HCT116 (cell line): ENCODE measurements around the gene AKAP11. TPM values are rescaled to one million over a fixed set of nuclear protein-coding genes. Genes with fewer than 3 reads are reported as not detected.

Experiments used
- ATAC-seq: fragments of 200-7000 bp; cut with Tn5 transposase; 2 replicates; pipeline ENCODE4 v1.9.1; 2020; ENCODE audit warnings: mild to moderate bottlenecking, moderate library complexity
- BruUV-seq: library from RNA; stranded (reverse); fragments of 400-500 nt; replicated peaks from 2 replicates; lab custom pipeline; 2021; lab: Mats Ljungman, UMichigan
- CTCF ChIA-PET: fragments of 300-600 bp; sonication (Branson Sonifier 250); formaldehyde crosslinking; loops from one replicate; lab custom pipeline; 2021; ENCODE audit warnings: antibody characterized with exemption; lab: Charles Lee
- POLR2A ChIA-PET: fragments of 300-600, 350-600 bp; sonication (Branson Sonifier 250); formaldehyde crosslinking; loops from one replicate; lab custom pipeline; 2021; ENCODE audit warnings: antibody characterized with exemption; lab: Charles Lee
- RAD21 ChIA-PET, 2 experiments: fragments of 300-600 bp; sonication (Branson Sonifier 250); formaldehyde crosslinking; loops; one replicate each; lab custom pipeline; 2023; ENCODE audit warnings: low total read pairs in 2 of 2; ENCODE audit not compliant: uncharacterized antibody in 2 of 2, unreplicated experiment in 2 of 2, low non-redundant PET in 1 of 2; lab: Charles Lee
- DNase-seq: peaks from one replicate; pipeline ENCODE4 v3.0.0-alpha.2; 2010; ENCODE audit warnings: low read depth, low spot score
- H2AFZ ChIP-seq: fragments of 200-600 bp; shearing (Covaris generic), sonication (generic); 2 replicates; pipeline ENCODE4 v1.6.1; 2017; ENCODE audit warnings: low read depth, mixed run types, mixed read lengths, antibody characterized with exemption, low read length; ENCODE audit not compliant: poor library complexity, severe bottlenecking
- H3K27ac ChIP-seq: 2 replicates; pipeline ENCODE4 v1.5.1; 2012; ENCODE audit warnings: low read depth, low read length
- H3K27me3 ChIP-seq: fragments of 200-600 bp; sonication (generic); 2 replicates; pipeline ENCODE4 v1.6.1; 2016; ENCODE audit warnings: mixed run types, low read length, mixed read lengths; ENCODE audit not compliant: insufficient read depth
- H3K36me3 ChIP-seq, 2 experiments: fragments of 200-500 bp in 1 of 2; fragments of 200-600 bp in 1 of 2; sonication (Bioruptor generic) in 1 of 2; sonication (generic) in 1 of 2; 2 replicates each; pipeline versions ENCODE4 v1.5.1 to v1.6.1; 2014 to 2016; ENCODE audit warnings: low read length in 2 of 2, inconsistent platforms in 1 of 2, mixed read lengths in 1 of 2, mixed run types in 1 of 2; ENCODE audit not compliant: insufficient read depth in 2 of 2, control insufficient read depth in 1 of 2
- H3K4me1 ChIP-seq, 2 experiments: fragments of 200-600 bp in 1 of 2; sonication (generic) in 1 of 2; 2 replicates each; pipeline versions ENCODE4 v1.5.1 to v1.6.1; 2012 to 2017; ENCODE audit warnings: low read length in 2 of 2, inconsistent platforms in 1 of 2, mild to moderate bottlenecking in 1 of 2, mixed read lengths in 1 of 2, mixed run types in 1 of 2, moderate library complexity in 1 of 2; ENCODE audit not compliant: insufficient read depth in 2 of 2, control insufficient read depth in 1 of 2
- H3K4me2 ChIP-seq: fragments of 200-600 bp; sonication (generic); 2 replicates; pipeline ENCODE4 v1.6.1; 2017; ENCODE audit warnings: mixed run types, low read length, mixed read lengths
- H3K4me3 ChIP-seq, 2 experiments: fragments of 200-600 bp in 1 of 2; sonication (generic) in 1 of 2; replicated peaks in 1 of 2; 2 replicates each; pipeline ENCODE4 v1.5.1; 2011 to 2016; ENCODE audit warnings: low read length in 2 of 2, control low read depth in 1 of 2, low read depth in 1 of 2, mild to moderate bottlenecking in 1 of 2, mixed read lengths in 1 of 2, mixed run types in 1 of 2
- H3K79me2 ChIP-seq: fragments of 200-600 bp; sonication (generic); 2 replicates; pipeline ENCODE4 v1.6.1; 2017; ENCODE audit warnings: mild to moderate bottlenecking, mixed run types, low read length, moderate library complexity, mixed read lengths; ENCODE audit not compliant: insufficient read depth
- H3K9ac ChIP-seq: fragments of 200-600 bp; sonication (generic); 2 replicates; pipeline ENCODE4 v1.6.1; 2016; ENCODE audit warnings: low read length, mixed read lengths
- H3K9me2 ChIP-seq: fragments of 200-600 bp; sonication (generic), shearing (Covaris generic); 2 replicates; pipeline ENCODE4 v1.6.1; 2017; ENCODE audit warnings: mixed run types, mild to moderate bottlenecking, moderate library complexity; ENCODE audit not compliant: insufficient read depth
- H3K9me3 ChIP-seq, 2 experiments: fragments of 200-500 bp in 1 of 2; fragments of 200-600 bp in 1 of 2; sonication (Bioruptor generic) in 1 of 2; sonication (generic) in 1 of 2; 2 replicates each; pipeline ENCODE4 v1.6.1; 2014 to 2017; ENCODE audit warnings: low read length in 2 of 2, mixed read lengths in 2 of 2, inconsistent platforms in 1 of 2, low read depth in 1 of 2, mild to moderate bottlenecking in 1 of 2, mixed run types in 1 of 2, moderate library complexity in 1 of 2; ENCODE audit not compliant: control insufficient read depth in 1 of 2, insufficient read depth in 1 of 2
- H4K20me1 ChIP-seq: fragments of 200-600 bp; sonication (generic), shearing (Covaris generic); 2 replicates; pipeline ENCODE4 v1.6.1; 2017; ENCODE audit warnings: mixed run types, mild to moderate bottlenecking, moderate library complexity; ENCODE audit not compliant: insufficient read depth
- ATF3 ChIP-seq: IDR thresholded peaks from 2 replicates; pipeline ENCODE4 v1.6.1; 2012
- FOSL1 ChIP-seq: IDR thresholded peaks from 2 replicates; pipeline ENCODE4 v1.6.1; 2012; ENCODE audit warnings: low read depth
- MAX ChIP-seq: IDR thresholded peaks from 2 replicates; pipeline ENCODE4 v1.6.1; 2012
- POLR2AphosphoS5 ChIP-seq: IDR thresholded peaks from 2 replicates; pipeline ENCODE4 v1.6.1; 2011; ENCODE audit warnings: mild to moderate bottlenecking, low read depth, low read length, moderate library complexity
- RAD21 ChIP-seq: IDR thresholded peaks from 2 replicates; pipeline ENCODE4 v1.6.1; 2012; ENCODE audit warnings: low read depth, mild to moderate bottlenecking
- REST ChIP-seq: IDR thresholded peaks from 2 replicates; pipeline ENCODE4 v1.6.1; 2012; ENCODE audit warnings: low read depth
- TCF7L2 ChIP-seq: IDR thresholded peaks from 2 replicates; pipeline ENCODE4 v1.7.0; 2011; ENCODE audit warnings: borderline replicate concordance, inconsistent platforms; ENCODE audit not compliant: insufficient read depth, insufficient read length; ENCODE audit errors: extremely low read depth
- ZBTB33 ChIP-seq: IDR thresholded peaks from 2 replicates; pipeline ENCODE4 v1.6.1; 2011; ENCODE audit warnings: mild to moderate bottlenecking, low read length, moderate library complexity; ENCODE audit not compliant: insufficient replicate concordance; ENCODE audit errors: extremely low read depth
- intact Hi-C: fragments of 100-400 bp; cut with micrococcal nuclease; formaldehyde crosslinking; loops from 2 replicates; pipeline ENCODE4 v1.10.0; 2022
- total RNA-seq: library from RNA; stranded (reverse); gene quantifications from one replicate; pipeline ENCODE4 v1.2.1, GENCODE V29; 2021; ENCODE audit not compliant: unreplicated experiment

AKAP11 gene
- total RNA-seq, 1 experiment from 2014 or later, result 21.7 TPM

GRCh38 chr13:42275098-42275471, 3.1 kb downstream of the AKAP11 start:
- BruUV-seq, result no TSS peak
- CTCF ChIA-PET, result no interaction called here
- H3K79me2 ChIP-seq, result peaks cover 44% of the 10 kb centered on the region

More at GRCh38 chr13:42275098-42275471, 3.1 kb downstream of the AKAP11 start:
- peaks cover 11 to 24% of the 10 kb centered on the region in 2 experiments for H3K4me1 ChIP-seq
- no peak overlapping the region for H3K4me3 ChIP-seq
- ChIA-PET RAD21 (interaction anchor here in 1 of 2 experiments (0.6 kb wide), 1 partner anchor 991 kb away, joined by 4 read pairs; no protein-coding TSS in a partner anchor), POLR2A (no interaction called here)
- no peak overlapping the region for H3K27ac ChIP-seq
- H3K27me3 ChIP-seq, result no peaks in the 10 kb centered on the region
- TF ChIP-seq ATF3 (no peak), MAX (no peak), REST (no peak), FOSL1 (no peak), RAD21 (no peak), POLR2AphosphoS5 (no peak), TCF7L2 (no peak), ZBTB33 (no peak)
- H4K20me1 ChIP-seq, result no peaks in the 10 kb centered on the region
- H3K9me2 ChIP-seq, result no peaks in the 10 kb centered on the region
- H3K4me2 ChIP-seq, result no peak overlapping the region
- no peak for ATAC-seq
- H3K9ac ChIP-seq, result no peak overlapping the region
- H3K36me3 ChIP-seq, result no peaks in the 10 kb centered on the region
- no peak for DNase-seq
- no peak overlapping the region for H2AFZ ChIP-seq
- H3K9me3 ChIP-seq, result no peaks in the 10 kb centered on the region
- intact Hi-C loops, result no loop called here
